Measurements from ENCODE around the gene SPEM1.
"Not testable (repeated sequence)": the region's sequence is repeated elsewhere in the genome, so short reads cannot be mapped to it uniquely, and the experiment has no call there.

SPEM1 gene

GRCh38 chr17:7467498-7467897, 47.4 kb downstream of the SPEM1 start:
- DNase-seq (ENCODE audit: insufficient read length, low spot score) (no peak), FAIRE-seq (no peak)

DNA sequence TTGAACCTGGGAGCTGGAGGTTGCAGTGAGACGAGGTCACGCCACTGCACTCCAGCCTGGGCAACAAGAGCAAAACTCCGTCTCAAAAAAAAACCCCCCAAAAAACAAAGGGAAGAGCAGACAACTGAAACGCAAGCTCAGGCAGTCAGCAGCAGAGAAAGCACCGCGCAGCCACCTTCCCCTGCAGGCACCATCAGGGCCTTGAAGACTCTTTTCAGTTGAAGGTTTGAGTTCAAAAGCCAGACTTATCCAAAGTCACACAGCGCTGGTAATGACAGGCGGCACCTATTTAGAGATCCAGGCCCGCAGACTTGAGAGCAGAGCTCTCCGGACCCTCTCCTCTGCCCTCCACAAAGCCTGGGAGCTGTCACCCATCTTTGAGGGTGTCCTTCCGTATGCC, 48.2 kb downstream of the SPEM1 start:
- no peak for DNase-seq (ENCODE audit: insufficient read length, low spot score)
- no peak for FAIRE-seq

DNA sequence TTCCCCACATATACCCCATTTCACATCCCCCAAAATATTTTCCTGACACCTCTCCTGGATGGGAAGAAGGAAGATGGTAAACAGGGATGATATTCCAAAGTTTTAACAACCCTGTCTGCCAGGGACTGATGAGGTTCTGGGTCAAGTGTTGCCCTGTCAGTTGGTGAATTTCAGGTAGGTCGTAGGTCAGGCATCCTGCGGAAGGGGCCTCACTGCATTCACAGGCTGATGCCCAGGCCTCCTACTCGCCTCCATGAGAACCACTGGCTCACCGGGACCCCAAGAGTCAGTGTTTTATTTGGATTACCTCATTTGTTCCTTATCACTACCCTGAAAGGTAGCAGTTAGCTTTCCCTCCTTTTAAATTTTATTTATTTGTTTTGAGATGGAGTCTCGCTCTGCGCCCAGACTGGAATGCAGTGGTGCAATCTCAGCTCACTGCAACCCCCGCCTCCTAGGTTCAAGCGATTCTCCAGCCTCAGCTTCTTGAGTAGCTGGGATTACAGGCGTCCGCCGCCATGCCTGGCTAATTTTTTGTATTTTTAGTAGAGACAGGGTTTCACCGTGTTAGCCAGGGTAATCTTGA, 48.8 kb downstream of the SPEM1 start:
- no peak for DNase-seq (ENCODE audit: insufficient read length, low spot score)
- no peak for FAIRE-seq

GRCh38 chr17:7469843-7470242, 49.7 kb downstream of the SPEM1 start:
- not testable (repeated sequence) for DNase-seq (ENCODE audit: insufficient read length, low spot score); FAIRE-seq

- not testable (repeated sequence) for FAIRE-seq
These were observed 50.4 kb downstream of the SPEM1 start for GRCh38 chr17:7470457-7470973.

More at GRCh38 chr17:7470457-7470973, 50.4 kb downstream of the SPEM1 start:
- DNase-seq (ENCODE audit: insufficient read length, low spot score), result not testable (repeated sequence)
